Stimulated activated naive CD8-positive, alpha-beta T cell treated with anti-CD3 and anti-CD28 coated beads, Interleukin-15, Interleukin-2, amounts not matched to agents 100 ng/mL and 50 ng/mL, for 24 hours (primary cell): ENCODE data around the gene HNMT.
"Not testable (repeated sequence)": the region's sequence is repeated elsewhere in the genome, so short reads cannot be mapped to it uniquely, and the experiment has no call there.

ENCODE experiments used
- H3K27ac Mint-ChIP-seq: one replicate; pipeline ENCODE4 v1.8.0; 2021; ENCODE audit warnings: mild to moderate bottlenecking, mixed read lengths
- H3K27me3 Mint-ChIP-seq: one replicate; pipeline ENCODE4 v1.8.0; 2021; ENCODE audit warnings: mixed read lengths
- H3K36me3 Mint-ChIP-seq: one replicate; pipeline ENCODE4 v1.8.0; 2021; ENCODE audit warnings: low read depth, mixed read lengths
- H3K4me1 Mint-ChIP-seq: one replicate; pipeline ENCODE4 v1.8.0; 2021; ENCODE audit warnings: low read depth, mixed read lengths
- H3K4me3 Mint-ChIP-seq: one replicate; pipeline ENCODE4 v1.8.0; 2021; ENCODE audit warnings: mild to moderate bottlenecking, mixed read lengths
- H3K9me3 Mint-ChIP-seq: one replicate; pipeline ENCODE4 v1.8.0; 2021; ENCODE audit warnings: mixed read lengths

Gene HNMT

GRCh38 chr2:138026111-138027020, 62.1 kb downstream of the HNMT start:
- Mint-ChIP-seq H3K4me3 (no peak overlapping the region), H3K27ac (no peak overlapping the region), H3K4me1 (no peaks in the 10 kb centered on the region), H3K27me3 (no peaks in the 10 kb centered on the region), H3K36me3 (no peaks in the 10 kb centered on the region), H3K9me3 (no peaks in the 10 kb centered on the region)

GRCh38 chr2:138028538-138028937, 64.3 kb downstream of the HNMT start:
- Mint-ChIP-seq H3K9me3 (no peaks in the 10 kb centered on the region), H3K27me3 (no peaks in the 10 kb centered on the region), H3K27ac (no peak overlapping the region), H3K36me3 (no peaks in the 10 kb centered on the region), H3K4me1 (no peaks in the 10 kb centered on the region), H3K4me3 (no peak overlapping the region)

GRCh38 chr2:138029276-138029675, 65.0 kb downstream of the HNMT start:
- Mint-ChIP-seq H3K4me1 (no peaks in the 10 kb centered on the region), H3K9me3 (no peaks in the 10 kb centered on the region), H3K27ac (no peak overlapping the region), H3K36me3 (no peaks in the 10 kb centered on the region), H3K27me3 (no peaks in the 10 kb centered on the region), H3K4me3 (no peak overlapping the region)

- Mint-ChIP-seq H3K4me1 (no peaks in the 10 kb centered on the region), H3K27me3 (no peaks in the 10 kb centered on the region), H3K36me3 (no peaks in the 10 kb centered on the region), H3K9me3 (no peaks in the 10 kb centered on the region), H3K27ac (no peak overlapping the region), H3K4me3 (no peak overlapping the region)
Observed at GRCh38 chr2:138030459-138030858, 66.2 kb downstream of the HNMT start.

- Mint-ChIP-seq H3K4me3 (no peak overlapping the region), H3K27me3 (no peaks in the 10 kb centered on the region), H3K4me1 (no peaks in the 10 kb centered on the region), H3K9me3 (no peaks in the 10 kb centered on the region), H3K36me3 (no peaks in the 10 kb centered on the region), H3K27ac (no peak overlapping the region)
Observed at GRCh38 chr2:138032334-138032733, 68.1 kb downstream of the HNMT start.

GRCh38 chr2:138034536-138034935, 70.3 kb downstream of the HNMT start:
- H3K36me3 Mint-ChIP-seq = no peaks in the 10 kb centered on the region
- no peak overlapping the region for H3K27ac Mint-ChIP-seq
- no peaks in the 10 kb centered on the region for H3K9me3 Mint-ChIP-seq
- no peaks in the 10 kb centered on the region for H3K27me3 Mint-ChIP-seq
- H3K4me3 Mint-ChIP-seq = no peak overlapping the region
- H3K4me1 Mint-ChIP-seq = no peaks in the 10 kb centered on the region

- H3K27me3 Mint-ChIP-seq = no peaks in the 10 kb centered on the region
- H3K4me1 Mint-ChIP-seq = no peaks in the 10 kb centered on the region
- no peaks in the 10 kb centered on the region for H3K9me3 Mint-ChIP-seq
- no peak overlapping the region for H3K27ac Mint-ChIP-seq
- H3K4me3 Mint-ChIP-seq = no peak overlapping the region
- no peaks in the 10 kb centered on the region for H3K36me3 Mint-ChIP-seq
Observed at GRCh38 chr2:138035608-138036217, 71.4 kb downstream of the HNMT start.

- Mint-ChIP-seq H3K9me3 (no peaks in the 10 kb centered on the region), H3K4me1 (no peaks in the 10 kb centered on the region), H3K27me3 (no peaks in the 10 kb centered on the region), H3K27ac (no peak overlapping the region), H3K36me3 (no peaks in the 10 kb centered on the region), H3K4me3 (no peak overlapping the region)
Observed at GRCh38 chr2:138036522-138036921, 72.2 kb downstream of the HNMT start.

- H3K27ac Mint-ChIP-seq = no peak overlapping the region
- H3K4me3 Mint-ChIP-seq = no peak overlapping the region
- peaks cover under 1% of the 10 kb centered on the region for H3K9me3 Mint-ChIP-seq
- no peaks in the 10 kb centered on the region for H3K36me3 Mint-ChIP-seq
- H3K27me3 Mint-ChIP-seq = no peaks in the 10 kb centered on the region
- H3K4me1 Mint-ChIP-seq = no peaks in the 10 kb centered on the region
Observed at GRCh38 chr2:138037090-138037489, 72.8 kb downstream of the HNMT start.

GRCh38 chr2:138040616-138041015, 76.3 kb downstream of the HNMT start:
- Mint-ChIP-seq H3K4me3 (no peak overlapping the region), H3K9me3 (peaks cover 21% of the 10 kb centered on the region), H3K27ac (no peak overlapping the region), H3K36me3 (no peaks in the 10 kb centered on the region), H3K4me1 (no peaks in the 10 kb centered on the region), H3K27me3 (no peaks in the 10 kb centered on the region)

- Mint-ChIP-seq H3K27me3 (no peaks in the 10 kb centered on the region), H3K4me1 (no peaks in the 10 kb centered on the region), H3K4me3 (no peak overlapping the region), H3K9me3 (peaks cover 26% of the 10 kb centered on the region), H3K36me3 (no peaks in the 10 kb centered on the region), H3K27ac (no peak overlapping the region)
Observed at GRCh38 chr2:138042311-138042710, 78.0 kb downstream of the HNMT start.

- peaks cover 26% of the 10 kb centered on the region for H3K9me3 Mint-ChIP-seq
- H3K36me3 Mint-ChIP-seq, H3K27me3 Mint-ChIP-seq, H3K27ac Mint-ChIP-seq, H3K4me3 Mint-ChIP-seq, H3K4me1 Mint-ChIP-seq: not testable (repeated sequence)
Observed at GRCh38 chr2:138043588-138043987, 79.3 kb downstream of the HNMT start.

GRCh38 chr2:138058427-138058826, 94.2 kb downstream of the HNMT start:
- H3K36me3 Mint-ChIP-seq = no peaks in the 10 kb centered on the region

GRCh38 chr2:138059487-138060300, 95.4 kb downstream of the HNMT start:
- H3K9me3 Mint-ChIP-seq = no peaks in the 10 kb centered on the region
- no peaks in the 10 kb centered on the region for H3K36me3 Mint-ChIP-seq
- H3K27me3 Mint-ChIP-seq = no peaks in the 10 kb centered on the region
- no peaks in the 10 kb centered on the region for H3K4me1 Mint-ChIP-seq
- no peak overlapping the region for H3K27ac Mint-ChIP-seq
- H3K4me3 Mint-ChIP-seq = no peak overlapping the region

More at GRCh38 chr2:138058427-138058826, 94.2 kb downstream of the HNMT start:
- H3K27ac Mint-ChIP-seq = no peak overlapping the region
- H3K27me3 Mint-ChIP-seq = no peaks in the 10 kb centered on the region
- no peaks in the 10 kb centered on the region for H3K9me3 Mint-ChIP-seq
- H3K4me3 Mint-ChIP-seq = no peak overlapping the region
- no peaks in the 10 kb centered on the region for H3K4me1 Mint-ChIP-seq

GRCh38 chr2:138060301-138060635, 96.0 kb downstream of the HNMT start:
- Mint-ChIP-seq H3K27ac (no peak overlapping the region), H3K9me3 (no peaks in the 10 kb centered on the region), H3K36me3 (no peaks in the 10 kb centered on the region), H3K27me3 (no peaks in the 10 kb centered on the region), H3K4me3 (no peak overlapping the region), H3K4me1 (no peaks in the 10 kb centered on the region)
